ENCODE results near the gene LSR.
"Not testable (repeated sequence)": the region's sequence is repeated elsewhere in the genome, so short reads cannot be mapped to it uniquely, and the experiment has no call there.

The LSR gene

DNA sequence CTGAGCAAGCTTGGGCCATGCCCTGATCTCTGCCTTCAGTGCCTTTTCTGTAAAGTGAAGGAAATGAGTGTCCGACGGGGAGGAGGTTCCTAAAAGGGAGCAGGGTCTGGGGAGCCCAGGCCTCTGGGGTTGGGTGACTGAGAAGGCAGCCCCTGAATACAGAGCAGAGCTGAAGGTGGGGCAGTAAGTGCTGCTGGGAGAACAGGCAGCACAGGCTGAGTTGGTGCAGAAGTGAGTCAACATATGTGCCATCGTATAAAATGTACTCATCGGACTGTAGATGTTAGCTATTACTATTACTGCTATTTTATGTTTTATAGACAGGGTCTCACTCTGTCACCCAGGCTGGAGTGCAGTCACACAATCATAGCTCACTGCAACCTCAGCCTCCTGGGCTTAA lies 32.5 kb downstream of the LSR start:
- no peaks in the 10 kb centered on the region for H3K4me1 ChIP-seq (ENCODE audit: control insufficient read depth, insufficient read depth, low read length, poor library complexity, severe bottlenecking)
- H3K36me3 ChIP-seq (ENCODE audit: control insufficient read depth, insufficient read depth, low read length), result peaks cover 24% of the 10 kb centered on the region
- 92% methylated on average over 3 of the region's 4 CpGs; no CpG with 5 or more reads in 1 of the 2 experiments for WGBS, 2 experiments (ENCODE audit: insufficient coverage in 2 of 2)
- H3K9me3 ChIP-seq (ENCODE audit: control insufficient read depth, low read length), result no peaks in the 10 kb centered on the region
- H3K27ac ChIP-seq (ENCODE audit: low read depth, low read length, severe bottlenecking), result no peak overlapping the region
- H3K4me3 ChIP-seq (ENCODE audit: extremely low read depth, insufficient read depth, low read length, poor library complexity, severe bottlenecking), result no peak overlapping the region

- Histone ChIP-seq H3K36me3 (ENCODE audit: control insufficient read depth, insufficient read depth, low read length) (peaks cover under 1% of the 10 kb centered on the region), H3K9me3 (ENCODE audit: control insufficient read depth, low read length) (no peaks in the 10 kb centered on the region), H3K4me1 (ENCODE audit: control insufficient read depth, insufficient read depth, low read length, poor library complexity, severe bottlenecking) (no peaks in the 10 kb centered on the region), H3K27ac (ENCODE audit: low read depth, low read length, severe bottlenecking) (no peak overlapping the region), H3K4me3 (ENCODE audit: extremely low read depth, insufficient read depth, low read length, poor library complexity, severe bottlenecking) (no peak overlapping the region)
- WGBS, 2 experiments (ENCODE audit: insufficient coverage in 2 of 2), result 72 to 77% methylated on average over 14 to 15 of the region's 17 CpGs
Observed at GRCh38 chr19:35284153-35285094, 35.6 kb downstream of the LSR start.

DNA sequence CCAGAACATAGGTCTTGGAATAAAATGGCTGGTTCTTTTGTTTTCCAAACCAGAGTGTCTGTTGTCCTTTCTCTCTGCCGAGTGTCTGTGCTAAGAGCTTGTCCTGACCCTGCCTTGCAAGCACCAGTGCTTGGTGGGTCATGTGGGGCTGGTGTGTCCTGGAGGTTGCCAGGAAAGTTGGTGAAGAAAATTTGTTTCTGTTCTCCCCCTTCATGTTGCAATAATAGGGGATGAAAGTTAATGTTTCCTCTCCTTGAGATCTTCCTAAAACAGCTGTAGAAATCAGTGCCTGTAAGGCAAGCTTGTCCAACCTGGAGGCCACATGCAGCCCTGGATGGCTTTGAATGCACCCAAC lies 36.3 kb downstream of the LSR start:
- H3K9me3 ChIP-seq (ENCODE audit: control insufficient read depth, low read length), result no peaks in the 10 kb centered on the region
- H3K4me1 ChIP-seq (ENCODE audit: control insufficient read depth, insufficient read depth, low read length, poor library complexity, severe bottlenecking), result no peaks in the 10 kb centered on the region
- WGBS, 2 experiments (ENCODE audit: insufficient coverage in 2 of 2), result no CpG with 5 or more reads among the region's 1 CpG

GRCh38 chr19:35285465-35285864 lies 36.7 kb downstream of the LSR start:
- not testable (repeated sequence) for H3K9me3 ChIP-seq (ENCODE audit: control insufficient read depth, low read length); H3K27ac ChIP-seq (ENCODE audit: low read depth, low read length, severe bottlenecking); H3K36me3 ChIP-seq (ENCODE audit: control insufficient read depth, insufficient read depth, low read length); H3K4me1 ChIP-seq (ENCODE audit: control insufficient read depth, insufficient read depth, low read length, poor library complexity, severe bottlenecking); H3K4me3 ChIP-seq (ENCODE audit: extremely low read depth, insufficient read depth, low read length, poor library complexity, severe bottlenecking)
- 100% methylated on average over 1 of the region's 3 CpGs; no CpG with 5 or more reads in 1 of the 2 experiments for WGBS, 2 experiments (ENCODE audit: insufficient coverage in 2 of 2)

More for the DNA sequence above, 36.3 kb downstream of the LSR start:
- H3K4me3 ChIP-seq (ENCODE audit: extremely low read depth, insufficient read depth, low read length, poor library complexity, severe bottlenecking), result no peak overlapping the region
- H3K36me3 ChIP-seq (ENCODE audit: control insufficient read depth, insufficient read depth, low read length), result no peaks in the 10 kb centered on the region
- H3K27ac ChIP-seq (ENCODE audit: low read depth, low read length, severe bottlenecking), result no peak overlapping the region

- not testable (repeated sequence) for H3K4me1 ChIP-seq (ENCODE audit: control insufficient read depth, insufficient read depth, low read length, poor library complexity, severe bottlenecking); H3K9me3 ChIP-seq (ENCODE audit: control insufficient read depth, low read length); H3K36me3 ChIP-seq (ENCODE audit: control insufficient read depth, insufficient read depth, low read length); H3K4me3 ChIP-seq (ENCODE audit: extremely low read depth, insufficient read depth, low read length, poor library complexity, severe bottlenecking); H3K27ac ChIP-seq (ENCODE audit: low read depth, low read length, severe bottlenecking)
- WGBS, 2 experiments (ENCODE audit: insufficient coverage in 2 of 2), result 89 to 91% methylated on average over 3 to 5 of the region's 5 CpGs
Observed at GRCh38 chr19:35286101-35286500, 37.3 kb downstream of the LSR start.

DNA sequence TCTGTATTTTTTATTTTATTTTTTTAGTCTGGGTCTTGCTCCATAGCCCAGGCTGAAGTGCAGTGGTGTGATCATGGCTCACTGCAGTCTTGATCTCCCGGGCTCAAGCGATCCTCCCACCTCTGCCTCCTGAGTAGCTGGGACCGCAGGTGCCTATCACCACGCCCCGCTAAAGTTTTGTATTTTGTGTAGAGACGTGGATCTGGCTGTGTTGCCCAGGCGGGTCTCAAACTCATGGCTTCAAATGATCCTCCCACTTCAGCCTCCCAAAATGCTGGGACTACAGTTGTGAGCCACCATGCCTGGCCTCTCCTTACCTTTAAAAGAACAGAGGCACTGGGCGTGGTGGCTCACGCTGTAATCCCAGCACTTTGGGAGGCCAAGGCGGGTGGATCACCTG lies 38.9 kb downstream of the LSR start:
- 88 to 94% methylated on average over 3 to 4 of the region's 10 CpGs for WGBS, 2 experiments (ENCODE audit: insufficient coverage in 2 of 2)
- Histone ChIP-seq H3K27ac (ENCODE audit: low read depth, low read length, severe bottlenecking) (no peak overlapping the region), H3K4me3 (ENCODE audit: extremely low read depth, insufficient read depth, low read length, poor library complexity, severe bottlenecking) (no peak overlapping the region), H3K9me3 (ENCODE audit: control insufficient read depth, low read length) (no peaks in the 10 kb centered on the region), H3K36me3 (ENCODE audit: control insufficient read depth, insufficient read depth, low read length) (no peaks in the 10 kb centered on the region), H3K4me1 (ENCODE audit: control insufficient read depth, insufficient read depth, low read length, poor library complexity, severe bottlenecking) (no peaks in the 10 kb centered on the region)

DNA sequence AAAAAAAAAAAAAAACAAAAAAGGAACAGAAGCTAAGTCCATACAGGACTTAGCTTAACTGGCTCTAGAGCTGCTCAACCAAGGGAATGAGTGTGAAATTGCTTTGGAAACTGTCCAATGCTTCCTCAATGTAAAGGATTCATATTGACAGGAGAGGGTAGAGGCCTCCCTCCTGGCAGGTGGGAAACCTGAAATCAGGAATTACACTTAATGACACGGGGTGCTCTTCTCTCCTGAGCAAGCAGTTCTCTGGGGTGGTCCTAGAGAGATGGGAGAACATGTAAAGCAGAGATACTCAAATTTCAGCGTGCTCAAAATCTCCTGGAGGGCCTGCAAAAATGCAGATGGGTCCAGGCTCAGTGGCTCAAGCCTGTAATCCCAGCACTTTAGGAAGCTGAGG lies 39.5 kb downstream of the LSR start:
- no peaks in the 10 kb centered on the region for H3K4me1 ChIP-seq (ENCODE audit: control insufficient read depth, insufficient read depth, low read length, poor library complexity, severe bottlenecking)
- 79 to 90% methylated on average over 2 of the region's 2 CpGs for WGBS, 2 experiments (ENCODE audit: insufficient coverage in 2 of 2)
- no peak overlapping the region for H3K27ac ChIP-seq (ENCODE audit: low read depth, low read length, severe bottlenecking)
- H3K4me3 ChIP-seq (ENCODE audit: extremely low read depth, insufficient read depth, low read length, poor library complexity, severe bottlenecking), result no peak overlapping the region
- no peaks in the 10 kb centered on the region for H3K36me3 ChIP-seq (ENCODE audit: control insufficient read depth, insufficient read depth, low read length)
- H3K9me3 ChIP-seq (ENCODE audit: control insufficient read depth, low read length), result no peaks in the 10 kb centered on the region

DNA sequence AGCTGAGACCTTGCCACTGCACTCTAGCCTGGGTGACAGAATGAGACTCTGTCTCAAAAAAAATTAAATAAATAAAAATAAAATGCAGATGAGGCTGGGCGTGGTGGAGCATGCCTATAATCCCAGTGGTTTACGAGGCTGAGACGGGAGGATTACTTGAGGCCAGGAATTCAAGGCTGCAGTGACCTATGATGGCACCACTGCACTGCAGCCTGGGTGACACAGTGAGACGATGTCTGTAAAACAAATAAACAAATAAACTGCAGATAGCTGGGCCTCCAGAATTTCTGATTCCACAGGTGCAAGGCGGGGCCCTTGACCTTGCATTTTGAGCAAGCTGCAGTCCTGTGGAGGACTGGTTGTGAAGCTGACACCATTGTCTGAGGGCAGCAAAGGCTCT lies 40.1 kb downstream of the LSR start:
- Histone ChIP-seq H3K9me3 (ENCODE audit: control insufficient read depth, low read length) (no peaks in the 10 kb centered on the region), H3K4me3 (ENCODE audit: extremely low read depth, insufficient read depth, low read length, poor library complexity, severe bottlenecking) (no peak overlapping the region), H3K4me1 (ENCODE audit: control insufficient read depth, insufficient read depth, low read length, poor library complexity, severe bottlenecking) (no peaks in the 10 kb centered on the region), H3K27ac (ENCODE audit: low read depth, low read length, severe bottlenecking) (no peak overlapping the region), H3K36me3 (ENCODE audit: control insufficient read depth, insufficient read depth, low read length) (no peaks in the 10 kb centered on the region)
- 71 to 94% methylated on average over 4 of the region's 5 CpGs for WGBS, 2 experiments (ENCODE audit: insufficient coverage in 2 of 2)

DNA sequence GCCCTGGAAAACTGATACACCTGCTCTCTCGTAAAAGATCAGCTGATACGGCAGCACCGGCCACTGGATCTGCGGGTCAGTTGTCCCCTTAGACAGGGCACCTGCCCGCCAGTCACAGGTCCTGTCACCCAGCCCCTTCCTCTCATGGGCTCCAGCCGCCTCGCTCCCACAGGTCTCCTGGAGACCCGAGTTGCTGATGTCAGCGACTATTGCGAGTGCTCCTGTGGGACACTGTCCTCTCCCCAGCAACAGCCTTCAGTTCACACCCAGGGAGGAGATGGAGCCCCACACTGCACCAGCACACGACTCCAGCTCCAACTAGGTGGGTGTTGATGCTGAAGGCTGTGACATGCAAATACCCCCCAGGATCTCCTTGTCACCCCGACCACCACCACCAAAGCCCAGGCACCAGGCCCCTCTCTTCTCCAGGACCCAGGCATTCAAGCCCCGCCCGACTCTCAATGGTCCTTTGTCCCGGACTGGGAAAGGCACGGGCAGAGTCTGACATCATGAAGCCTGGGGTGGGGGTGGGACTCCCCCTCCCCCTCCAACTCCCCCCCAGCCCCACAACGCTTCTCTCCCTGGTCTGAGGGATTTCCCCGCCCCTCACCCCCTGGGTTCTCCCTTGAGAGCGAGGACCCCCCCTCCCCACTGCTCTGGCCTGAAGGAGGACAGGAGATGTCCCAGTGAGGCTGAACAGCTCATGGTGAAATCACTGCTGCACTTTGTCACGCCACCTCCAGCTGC lies 41.8 kb downstream of the LSR start:
- no peak overlapping the region for H3K4me3 ChIP-seq (ENCODE audit: extremely low read depth, insufficient read depth, low read length, poor library complexity, severe bottlenecking)
- H3K4me1 ChIP-seq (ENCODE audit: control insufficient read depth, insufficient read depth, low read length, poor library complexity, severe bottlenecking), result peaks cover 5% of the 10 kb centered on the region
- no peak overlapping the region for H3K27ac ChIP-seq (ENCODE audit: low read depth, low read length, severe bottlenecking)
- 86 to 89% methylated on average over 9 to 12 of the region's 20 CpGs for WGBS, 2 experiments (ENCODE audit: insufficient coverage in 2 of 2)
- no peaks in the 10 kb centered on the region for H3K9me3 ChIP-seq (ENCODE audit: control insufficient read depth, low read length)
- no peaks in the 10 kb centered on the region for H3K36me3 ChIP-seq (ENCODE audit: control insufficient read depth, insufficient read depth, low read length)

GRCh38 chr19:35291259-35291658 lies 42.5 kb downstream of the LSR start:
- H3K36me3 ChIP-seq (ENCODE audit: control insufficient read depth, insufficient read depth, low read length), result no peaks in the 10 kb centered on the region
- H3K27ac ChIP-seq (ENCODE audit: low read depth, low read length, severe bottlenecking), result no peak overlapping the region
- whole genome bisulfite sequencing, 2 experiments (ENCODE audit: insufficient coverage in 2 of 2), result 79 to 93% methylated on average over 5 of the region's 6 CpGs
- peaks cover 5% of the 10 kb centered on the region for H3K4me1 ChIP-seq (ENCODE audit: control insufficient read depth, insufficient read depth, low read length, poor library complexity, severe bottlenecking)
- H3K4me3 ChIP-seq (ENCODE audit: extremely low read depth, insufficient read depth, low read length, poor library complexity, severe bottlenecking), result no peak overlapping the region
- no peaks in the 10 kb centered on the region for H3K9me3 ChIP-seq (ENCODE audit: control insufficient read depth, low read length)

DNA sequence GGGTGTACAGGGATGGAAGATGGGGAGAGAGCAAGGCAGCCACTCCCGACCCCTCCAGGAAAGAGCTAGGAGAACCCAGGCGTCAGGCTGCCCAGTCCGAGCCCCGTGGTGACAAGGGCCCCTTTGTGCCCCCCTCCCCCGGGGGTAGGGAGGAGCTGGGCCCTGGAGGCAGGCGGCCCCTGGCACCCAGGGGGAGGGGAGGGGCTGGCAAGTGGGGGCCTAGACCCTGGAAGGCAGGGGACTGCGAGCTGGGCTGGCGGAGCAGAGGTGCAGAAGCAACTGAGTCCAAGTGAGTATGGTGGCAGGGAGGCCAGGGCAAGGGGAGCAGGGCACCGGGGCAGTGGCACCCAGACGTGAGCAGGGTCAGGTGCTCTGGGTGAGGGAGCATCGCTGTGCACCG lies 43.1 kb downstream of the LSR start, which contains the start of gene MAG:
Gene MAG (plus strand): TSS at position 246 of the 400 bp plus-strand sequence. CDS start 3,248 bp downstream, outside the sequence.
- no peak within 1 kb of the TSS for H3K4me3 ChIP-seq (ENCODE audit: extremely low read depth, insufficient read depth, low read length, poor library complexity, severe bottlenecking)
- WGBS, 2 experiments (ENCODE audit: insufficient coverage in 2 of 2), result 80% methylated on average over 7 to 12 of the region's 12 CpGs

More for the DNA sequence above, 43.1 kb downstream of the LSR start, which contains the start of gene MAG:
- H3K4me1 ChIP-seq (ENCODE audit: control insufficient read depth, insufficient read depth, low read length, poor library complexity, severe bottlenecking), result peaks cover 5% of the 10 kb centered on the region
- H3K27ac ChIP-seq (ENCODE audit: low read depth, low read length, severe bottlenecking), result no peak within 1 kb of the TSS
- H3K9me3 ChIP-seq (ENCODE audit: control insufficient read depth, low read length), result no peaks in the 10 kb centered on the region
- no peaks in the 10 kb centered on the region for H3K36me3 ChIP-seq (ENCODE audit: control insufficient read depth, insufficient read depth, low read length)

All from mesodermal cell (in vitro differentiated cells).